Germinal center (tissue), 1 donor: ENCODE measurements around the gene HAUS8.
"Not testable (repeated sequence)": the region's sequence is repeated elsewhere in the genome, so short reads cannot be mapped to it uniquely, and the experiment has no call there.

Experiments used
- DNase-seq: peaks from one replicate; pipeline ENCODE4 v3.0.0; 2012; ENCODE audit warnings: mixed read lengths, low spot score

The HAUS8 gene

GRCh38 chr19:17101686-17102628 lies 26.7 kb upstream of the HAUS8 start:
- no peak for DNase-seq

- DNase-seq: no peak
Observed at GRCh38 chr19:17098326-17098725, 23.1 kb upstream of the HAUS8 start.

- DNase-seq: no peak
Observed at GRCh38 chr19:17097593-17098126, 22.4 kb upstream of the HAUS8 start.

GRCh38 chr19:17095141-17095919 lies 20.1 kb upstream of the HAUS8 start:
- DNase-seq: no peak

GRCh38 chr19:17094694-17095093 lies 19.4 kb upstream of the HAUS8 start:
- not testable (repeated sequence) for DNase-seq

GRCh38 chr19:17092696-17093095 lies 17.4 kb upstream of the HAUS8 start:
- no peak for DNase-seq

GRCh38 chr19:17091758-17092333 lies 16.6 kb upstream of the HAUS8 start:
- peak; percentile 61 for DNase-seq

GRCh38 chr19:17090583-17090982 lies 15.3 kb upstream of the HAUS8 start:
- DNase-seq: no peak

GRCh38 chr19:17088552-17088951 lies 13.3 kb upstream of the HAUS8 start:
- no peak for DNase-seq

- DNase-seq: no peak
Observed at GRCh38 chr19:17086834-17087233, 11.6 kb upstream of the HAUS8 start.

GRCh38 chr19:17086120-17086519 lies 10.9 kb upstream of the HAUS8 start:
- DNase-seq: no peak

GRCh38 chr19:17081672-17082630 lies 6.7 kb upstream of the HAUS8 start:
- DNase-seq: peak; percentile 33

- DNase-seq: no peak
Observed at GRCh38 chr19:17080440-17080801, 5.2 kb upstream of the HAUS8 start.

GRCh38 chr19:17079710-17080439 lies 4.6 kb upstream of the HAUS8 start:
- peak; percentile 69 for DNase-seq

GRCh38 chr19:17078920-17079709 lies 3.9 kb upstream of the HAUS8 start:
- no peak for DNase-seq

- DNase-seq: no peak
Observed at GRCh38 chr19:17078036-17078919, 3.0 kb upstream of the HAUS8 start.

- no peak for DNase-seq
Observed at GRCh38 chr19:17077447-17078028, 2.3 kb upstream of the HAUS8 start.

GRCh38 chr19:17076543-17076991 lies 1.3 kb upstream of the HAUS8 start:
- no peak for DNase-seq
